Smooth muscle cell (in vitro differentiated cells): Measurements from ENCODE around the gene OPN1LW. TPM values are rescaled to one million over a fixed set of nuclear protein-coding genes. Genes with fewer than 3 reads are reported as not detected.

Source experiments
- DNase-seq: peaks from one replicate; lab custom pipeline; 2025; ENCODE audit not compliant: unreplicated experiment; lab: John Stamatoyannopoulos, UW
- H2AFZ ChIP-seq: fragments of 200-600 bp; sonication (generic); 2 replicates; pipeline ENCODE4 v1.6.0; 2016; ENCODE audit warnings: antibody characterized with exemption, low read depth, mild to moderate bottlenecking
- H3F3A ChIP-seq: fragments of 200-600 bp; sonication (generic); 2 replicates; pipeline ENCODE4 v1.6.0; 2017; ENCODE audit warnings: antibody characterized with exemption, low read depth
- H3K27ac ChIP-seq: fragments of 200-600 bp; sonication (generic); 2 replicates; pipeline ENCODE4 v1.5.1; 2016; ENCODE audit warnings: low read depth, mild to moderate bottlenecking
- H3K27me3 ChIP-seq: fragments of 200-600 bp; sonication (generic); 2 replicates; pipeline ENCODE4 v1.6.1; 2016; ENCODE audit warnings: low read depth, mild to moderate bottlenecking
- H3K36me3 ChIP-seq: fragments of 200-600 bp; sonication (generic); 2 replicates; pipeline ENCODE4 v1.5.1; 2016; ENCODE audit warnings: low read depth
- H3K4me1 ChIP-seq: fragments of 200-600 bp; sonication (generic); 2 replicates; pipeline ENCODE4 v1.5.1; 2016; ENCODE audit warnings: low read depth
- H3K4me2 ChIP-seq: fragments of 200-600 bp; sonication (generic); 2 replicates; pipeline ENCODE4 v1.6.0; 2016; ENCODE audit warnings: mild to moderate bottlenecking
- H3K4me3 ChIP-seq: fragments of 200-600 bp; sonication (generic); 2 replicates; pipeline ENCODE4 v1.5.1; 2016; ENCODE audit warnings: mild to moderate bottlenecking
- H3K79me2 ChIP-seq: fragments of 200-600 bp; sonication (generic); 2 replicates; pipeline ENCODE4 v1.6.0; 2016; ENCODE audit warnings: low read depth, mild to moderate bottlenecking
- H3K9ac ChIP-seq: fragments of 200-600 bp; sonication (generic); 2 replicates; pipeline ENCODE4 v1.6.0; 2016; ENCODE audit warnings: low read depth
- H3K9me3 ChIP-seq: fragments of 200-600 bp; sonication (generic); replicated peaks from 2 replicates; pipeline ENCODE4 v1.5.1; 2016; ENCODE audit warnings: low read depth
- H4K20me1 ChIP-seq: fragments of 200-600 bp; sonication (generic); 2 replicates; pipeline ENCODE4 v1.6.0; 2016; ENCODE audit warnings: low read depth
- CTCF ChIP-seq: fragments of 200-600 bp; sonication (generic); IDR thresholded peaks from 2 replicates; pipeline ENCODE4 v1.5.1; 2017; ENCODE audit warnings: borderline replicate concordance, mild to moderate bottlenecking, antibody characterized with exemption; ENCODE audit not compliant: insufficient read depth, poor library complexity, severe bottlenecking
- WGBS: methylation state at CpG from one replicate; pipeline ENCODE4 v1.1.7; 2016; ENCODE audit warnings: low lambda C conversion rate; 5-methylcytosine and 5-hydroxymethylcytosine counted together
- polyA plus RNA-seq: library from polyadenylated mRNA; unstranded; fragments of >200 nt; fragmentation: Nextera tagmentation; extraction: Ambion mirVana; gene quantifications from 2 replicates; pipeline ENCODE4 v1.2.1, GENCODE V29; 2016
- total RNA-seq: library from RNA; depleted of rRNA; stranded (reverse); fragments of >200 nt; gene quantifications from 2 replicates; pipeline ENCODE4 v1.2.3, GENCODE V29; 2014

The OPN1LW gene
- total and polyA plus RNA-seq, 2 experiments from 2014 or later: not detected

- Histone ChIP-seq H3K36me3 (no peaks in the 10 kb centered on the region), H3K79me2 (no peaks in the 10 kb centered on the region), H3K27me3 (no peaks in the 10 kb centered on the region), H3F3A (no peaks in the 10 kb centered on the region), H2AFZ (no peak overlapping the region), H3K9me3 (no peaks in the 10 kb centered on the region), H3K4me1 (no peaks in the 10 kb centered on the region), H3K9ac (no peak overlapping the region), H4K20me1 (no peaks in the 10 kb centered on the region), H3K27ac (no peak overlapping the region), H3K4me2 (no peak overlapping the region), H3K4me3 (no peak overlapping the region)
- TF ChIP-seq CTCF: no peak
- WGBS: 79% methylated on average over 6 of the region's 6 CpGs
- no peak for DNase-seq
Observed at GRCh38 chrX:154117566-154117965, 26.5 kb upstream of the OPN1LW start.

DNA sequence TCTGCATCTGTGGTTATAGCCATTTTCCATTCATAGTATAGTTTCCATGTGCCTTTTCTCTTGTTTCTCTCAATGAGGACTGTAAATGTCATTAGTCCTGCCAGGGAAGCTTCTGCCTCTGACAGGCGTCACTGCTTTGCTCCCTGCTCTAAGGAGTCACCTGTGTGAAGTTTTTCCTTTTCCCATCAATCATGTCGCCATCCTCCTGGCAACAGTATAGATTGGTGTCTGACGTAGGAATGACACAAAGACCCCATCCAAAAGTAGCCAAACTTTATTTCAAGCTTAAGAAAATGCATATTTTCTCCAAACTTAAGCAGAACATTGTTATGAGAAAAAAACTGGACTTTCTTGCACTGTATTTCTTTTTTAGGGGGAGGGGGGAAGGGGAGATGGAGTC lies 23.5 kb upstream of the OPN1LW start:
- H3K36me3 ChIP-seq: no peaks in the 10 kb centered on the region
- WGBS: 83% methylated on average over 3 of the region's 3 CpGs
- no peaks in the 10 kb centered on the region for H4K20me1 ChIP-seq
- H3K9me3 ChIP-seq: no peaks in the 10 kb centered on the region
- no peaks in the 10 kb centered on the region for H3K79me2 ChIP-seq
- no peak overlapping the region for H3K27ac ChIP-seq
- no peak overlapping the region for H3K4me3 ChIP-seq
- H3K4me1 ChIP-seq: no peaks in the 10 kb centered on the region
- DNase-seq: no peak
- no peaks in the 10 kb centered on the region for H3F3A ChIP-seq
- no peak overlapping the region for H2AFZ ChIP-seq
- no peaks in the 10 kb centered on the region for H3K27me3 ChIP-seq
- TF ChIP-seq CTCF: no peak
- H3K9ac ChIP-seq: no peak overlapping the region
- H3K4me2 ChIP-seq: no peak overlapping the region

DNA sequence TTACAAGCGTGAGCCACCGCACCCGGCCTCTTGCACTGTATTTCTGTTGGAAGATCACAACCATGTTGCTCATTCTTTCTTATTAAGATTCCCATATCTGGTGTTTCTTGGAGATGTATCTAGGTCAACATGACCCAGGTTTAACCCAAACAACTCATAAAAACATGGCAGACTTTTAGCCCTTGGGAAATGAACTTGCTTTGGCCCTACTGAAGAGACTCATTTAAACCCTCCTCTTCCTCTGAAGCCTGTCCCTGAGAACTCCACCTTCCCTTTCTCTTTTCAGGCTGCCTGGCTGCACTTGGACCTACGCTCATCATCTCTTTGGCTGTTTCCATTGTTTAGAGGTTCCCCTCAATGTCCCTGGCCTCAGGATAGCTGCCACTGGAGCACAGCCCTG lies 22.8 kb upstream of the OPN1LW start:
- Histone ChIP-seq H3K9ac (no peak overlapping the region), H3K27ac (no peak overlapping the region), H4K20me1 (no peaks in the 10 kb centered on the region), H3K79me2 (no peaks in the 10 kb centered on the region), H3K4me2 (no peak overlapping the region), H3K4me3 (no peak overlapping the region), H3K4me1 (no peaks in the 10 kb centered on the region), H3F3A (no peaks in the 10 kb centered on the region), H2AFZ (no peak overlapping the region), H3K27me3 (no peaks in the 10 kb centered on the region), H3K36me3 (no peaks in the 10 kb centered on the region), H3K9me3 (no peaks in the 10 kb centered on the region)
- no peak for DNase-seq
- WGBS: 95% methylated on average over 4 of the region's 4 CpGs
- no peak for TF ChIP-seq CTCF

GRCh38 chrX:154121961-154122360 lies 22.1 kb upstream of the OPN1LW start:
- H3F3A ChIP-seq: no peaks in the 10 kb centered on the region
- TF ChIP-seq CTCF: no peak
- H3K27me3 ChIP-seq: no peaks in the 10 kb centered on the region
- DNase-seq: no peak
- no peaks in the 10 kb centered on the region for H4K20me1 ChIP-seq
- WGBS: 73% methylated on average over 11 of the region's 11 CpGs
- H3K9ac ChIP-seq: no peak overlapping the region
- no peak overlapping the region for H3K4me3 ChIP-seq
- no peaks in the 10 kb centered on the region for H3K79me2 ChIP-seq
- no peaks in the 10 kb centered on the region for H3K4me1 ChIP-seq
- H3K9me3 ChIP-seq: no peaks in the 10 kb centered on the region
- no peak overlapping the region for H2AFZ ChIP-seq
- H3K36me3 ChIP-seq: no peaks in the 10 kb centered on the region
- no peak overlapping the region for H3K27ac ChIP-seq
- no peak overlapping the region for H3K4me2 ChIP-seq
